ENCODE results near the gene RUSC2. TPM values are rescaled to one million over a fixed set of nuclear protein-coding genes. Genes with fewer than 3 reads are reported as not detected.

The RUSC2 gene
- total and polyA plus RNA-seq, 2 of the 13 experiments (the other 11 are each of a cell fraction or from before 2014, with no cell fraction given): 2.8 to 3.3 TPM

- TF ChIP-seq, protein P1, sequence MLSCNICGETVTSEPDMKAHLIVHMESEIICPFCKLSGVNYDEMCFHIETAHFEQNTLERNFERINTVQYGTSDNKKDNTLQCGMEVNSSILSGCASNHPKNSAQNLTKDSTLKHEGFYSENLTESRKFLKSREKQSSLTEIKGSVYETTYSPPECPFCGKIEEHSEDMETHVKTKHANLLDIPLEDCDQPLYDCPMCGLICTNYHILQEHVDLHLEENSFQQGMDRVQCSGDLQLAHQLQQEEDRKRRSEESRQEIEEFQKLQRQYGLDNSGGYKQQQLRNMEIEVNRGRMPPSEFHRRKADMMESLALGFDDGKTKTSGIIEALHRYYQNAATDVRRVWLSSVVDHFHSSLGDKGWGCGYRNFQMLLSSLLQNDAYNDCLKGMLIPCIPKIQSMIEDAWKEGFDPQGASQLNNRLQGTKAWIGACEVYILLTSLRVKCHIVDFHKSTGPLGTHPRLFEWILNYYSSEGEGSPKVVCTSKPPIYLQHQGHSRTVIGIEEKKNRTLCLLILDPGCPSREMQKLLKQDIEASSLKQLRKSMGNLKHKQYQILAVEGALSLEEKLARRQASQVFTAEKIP (CRISPR knock-in tag; IDR thresholded peaks at IDR 0.05; ENCODE audit: borderline replicate concordance): no peak
- TF ChIP-seq, protein P2, sequence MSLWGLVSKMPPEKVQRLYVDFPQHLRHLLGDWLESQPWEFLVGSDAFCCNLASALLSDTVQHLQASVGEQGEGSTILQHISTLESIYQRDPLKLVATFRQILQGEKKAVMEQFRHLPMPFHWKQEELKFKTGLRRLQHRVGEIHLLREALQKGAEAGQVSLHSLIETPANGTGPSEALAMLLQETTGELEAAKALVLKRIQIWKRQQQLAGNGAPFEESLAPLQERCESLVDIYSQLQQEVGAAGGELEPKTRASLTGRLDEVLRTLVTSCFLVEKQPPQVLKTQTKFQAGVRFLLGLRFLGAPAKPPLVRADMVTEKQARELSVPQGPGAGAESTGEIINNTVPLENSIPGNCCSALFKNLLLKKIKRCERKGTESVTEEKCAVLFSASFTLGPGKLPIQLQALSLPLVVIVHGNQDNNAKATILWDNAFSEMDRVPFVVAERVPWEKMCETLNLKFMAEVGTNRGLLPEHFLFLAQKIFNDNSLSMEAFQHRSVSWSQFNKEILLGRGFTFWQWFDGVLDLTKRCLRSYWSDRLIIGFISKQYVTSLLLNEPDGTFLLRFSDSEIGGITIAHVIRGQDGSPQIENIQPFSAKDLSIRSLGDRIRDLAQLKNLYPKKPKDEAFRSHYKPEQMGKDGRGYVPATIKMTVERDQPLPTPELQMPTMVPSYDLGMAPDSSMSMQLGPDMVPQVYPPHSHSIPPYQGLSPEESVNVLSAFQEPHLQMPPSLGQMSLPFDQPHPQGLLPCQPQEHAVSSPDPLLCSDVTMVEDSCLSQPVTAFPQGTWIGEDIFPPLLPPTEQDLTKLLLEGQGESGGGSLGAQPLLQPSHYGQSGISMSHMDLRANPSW (CRISPR knock-in tag; IDR thresholded peaks at IDR 0.05; ENCODE audit: borderline replicate concordance): no peak
- TF ChIP-seq LRRFIP1 (CRISPR knock-in tag; conservative IDR thresholded peaks at IDR 0.05): no peak
- no peak for TF ChIP-seq TSC22D2 (CRISPR knock-in tag; IDR thresholded peaks at IDR 0.05; ENCODE audit: borderline replicate concordance)
- no peak for TF ChIP-seq CAMTA2 (CRISPR knock-in tag; IDR thresholded peaks at IDR 0.05; ENCODE audit: borderline replicate concordance)
- TF ChIP-seq, protein P3, sequence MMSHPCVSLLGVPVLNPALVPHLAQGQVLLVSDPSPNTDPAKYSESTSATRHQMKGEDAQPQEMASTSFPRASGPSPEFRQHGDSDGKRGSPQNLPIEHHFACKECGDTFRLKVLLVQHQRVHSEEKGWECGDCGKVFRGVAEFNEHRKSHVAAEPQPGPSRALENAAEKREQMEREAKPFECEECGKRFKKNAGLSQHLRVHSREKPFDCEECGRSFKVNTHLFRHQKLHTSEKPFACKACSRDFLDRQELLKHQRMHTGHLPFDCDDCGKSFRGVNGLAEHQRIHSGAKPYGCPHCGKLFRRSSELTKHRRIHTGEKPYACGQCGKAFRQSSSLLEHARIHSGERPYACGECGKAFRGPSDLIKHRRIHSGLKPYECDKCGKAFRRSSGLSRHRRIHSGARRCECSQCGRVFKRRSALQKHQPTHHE (CRISPR knock-in tag; IDR thresholded peaks at IDR 0.05; ENCODE audit: borderline replicate concordance): no peak
- no peak for TF ChIP-seq TRIM24 (CRISPR knock-in tag; IDR thresholded peaks at IDR 0.05)
- 0 out of 2 replicates have a peak, but pooled peaks have one; percentile 30 for TF ChIP-seq ISL2 (CRISPR knock-in tag; IDR thresholded peaks at IDR 0.05)
- peak; percentile 57; the same call in 1 of the 2 replicates for TF ChIP-seq ARID5B (CRISPR knock-in tag; IDR thresholded peaks at IDR 0.05)
- TF ChIP-seq, protein P4, sequence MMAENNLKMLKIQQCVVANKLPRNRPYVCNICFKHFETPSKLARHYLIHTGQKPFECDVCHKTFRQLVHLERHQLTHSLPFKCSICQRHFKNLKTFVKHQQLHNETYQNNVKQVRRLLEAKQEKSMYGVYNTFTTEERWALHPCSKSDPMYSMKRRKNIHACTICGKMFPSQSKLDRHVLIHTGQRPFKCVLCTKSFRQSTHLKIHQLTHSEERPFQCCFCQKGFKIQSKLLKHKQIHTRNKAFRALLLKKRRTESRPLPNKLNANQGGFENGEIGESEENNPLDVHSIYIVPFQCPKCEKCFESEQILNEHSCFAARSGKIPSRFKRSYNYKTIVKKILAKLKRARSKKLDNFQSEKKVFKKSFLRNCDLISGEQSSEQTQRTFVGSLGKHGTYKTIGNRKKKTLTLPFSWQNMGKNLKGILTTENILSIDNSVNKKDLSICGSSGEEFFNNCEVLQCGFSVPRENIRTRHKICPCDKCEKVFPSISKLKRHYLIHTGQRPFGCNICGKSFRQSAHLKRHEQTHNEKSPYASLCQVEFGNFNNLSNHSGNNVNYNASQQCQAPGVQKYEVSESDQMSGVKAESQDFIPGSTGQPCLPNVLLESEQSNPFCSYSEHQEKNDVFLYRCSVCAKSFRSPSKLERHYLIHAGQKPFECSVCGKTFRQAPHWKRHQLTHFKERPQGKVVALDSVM (CRISPR knock-in tag; IDR thresholded peaks at IDR 0.05): no peak
Observed at GRCh38 chr9:35510754-35511428, 21.0 kb downstream of the RUSC2 start (continued).
